Adrenal gland (tissue), 5 donors: Measurements from ENCODE around the gene BDKRB1.
A peak's percentile ranks its signal among the peaks of the same experiment; 100 is the strongest.

Experiments used
- POLR2A ChIP-seq, 2 donors: fragments of 450-650 bp; IDR thresholded peaks; one replicate each; pipeline ENCODE4 v1.6.1; 2017; ENCODE audit warnings: antibody characterized with exemption in 2 of 2, mild to moderate bottlenecking in 2 of 2, moderate library complexity in 1 of 2
- TF ChIP-seq, protein P1 (sequence below), 6 experiments: fragments of 450-650 bp in 4 of 6; fragments of 200-600 bp in 2 of 6; sonication (generic) in 1 of 6; IDR thresholded peaks; 1 replicate in 5 of 6; 2 replicates in 1 of 6; pipeline versions ENCODE4 v1.5.1 to v1.8.0; 2016 to 2021; ENCODE audit warnings: antibody characterized with exemption in 6 of 6, mild to moderate bottlenecking in 2 of 6, moderate library complexity in 1 of 6
- donor health status: DM: no; HTN: no; CAD: no.

DNA sequence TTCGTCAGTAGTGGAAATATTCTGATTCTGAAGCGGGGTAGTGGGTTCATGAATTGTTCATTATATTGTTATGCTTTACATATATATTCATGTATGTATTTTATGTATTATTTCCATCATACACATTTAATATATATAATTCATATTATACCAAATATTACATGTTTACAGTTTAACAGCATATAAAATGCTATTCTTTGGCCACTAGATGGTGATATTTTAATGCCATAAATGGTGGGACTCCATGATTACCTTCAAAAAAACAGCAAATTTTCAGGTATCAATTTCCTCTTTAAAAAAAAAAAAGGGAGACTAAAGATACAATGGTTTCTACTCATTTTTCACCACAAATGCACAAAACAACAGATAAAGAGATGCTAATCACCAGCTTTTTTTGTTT, 41.0 kb downstream of the BDKRB1 start:
- TF ChIP-seq, protein P1, sequence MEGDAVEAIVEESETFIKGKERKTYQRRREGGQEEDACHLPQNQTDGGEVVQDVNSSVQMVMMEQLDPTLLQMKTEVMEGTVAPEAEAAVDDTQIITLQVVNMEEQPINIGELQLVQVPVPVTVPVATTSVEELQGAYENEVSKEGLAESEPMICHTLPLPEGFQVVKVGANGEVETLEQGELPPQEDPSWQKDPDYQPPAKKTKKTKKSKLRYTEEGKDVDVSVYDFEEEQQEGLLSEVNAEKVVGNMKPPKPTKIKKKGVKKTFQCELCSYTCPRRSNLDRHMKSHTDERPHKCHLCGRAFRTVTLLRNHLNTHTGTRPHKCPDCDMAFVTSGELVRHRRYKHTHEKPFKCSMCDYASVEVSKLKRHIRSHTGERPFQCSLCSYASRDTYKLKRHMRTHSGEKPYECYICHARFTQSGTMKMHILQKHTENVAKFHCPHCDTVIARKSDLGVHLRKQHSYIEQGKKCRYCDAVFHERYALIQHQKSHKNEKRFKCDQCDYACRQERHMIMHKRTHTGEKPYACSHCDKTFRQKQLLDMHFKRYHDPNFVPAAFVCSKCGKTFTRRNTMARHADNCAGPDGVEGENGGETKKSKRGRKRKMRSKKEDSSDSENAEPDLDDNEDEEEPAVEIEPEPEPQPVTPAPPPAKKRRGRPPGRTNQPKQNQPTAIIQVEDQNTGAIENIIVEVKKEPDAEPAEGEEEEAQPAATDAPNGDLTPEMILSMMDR (IDR thresholded peaks at IDR 0.05), result peak; percentile 30 to 67 (median 50)
- TF ChIP-seq POLR2A (IDR thresholded peaks at IDR 0.05), result no peak
